ENCODE data around the gene KCNQ1. TPM values are rescaled to one million over a fixed set of nuclear protein-coding genes. Genes with fewer than 3 reads are reported as not detected.

Gene KCNQ1
- total and polyA plus RNA-seq, 2 donors (not counting 1 experiment from before 2014, with no cell fraction given) = 21.5 to 28.8 TPM

DNA sequence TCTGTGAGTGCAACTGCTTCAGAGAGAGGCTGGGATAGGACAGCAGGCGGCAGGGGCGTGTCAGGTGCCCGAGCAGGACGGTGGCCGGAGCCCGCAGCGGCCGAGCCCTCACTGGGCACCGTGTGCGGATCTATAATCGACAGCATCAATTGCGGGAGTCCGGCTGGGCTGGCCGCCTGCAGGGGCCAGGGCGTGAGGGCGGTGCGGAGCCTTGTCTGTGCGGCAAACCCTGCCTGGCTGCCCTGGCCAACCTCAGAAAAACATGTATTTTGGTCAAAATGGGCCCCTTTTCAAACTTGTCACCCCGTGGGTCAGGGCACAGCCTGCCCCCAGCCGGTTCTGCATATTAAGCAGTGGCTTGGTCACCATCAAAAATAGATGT lies 346.3 kb downstream of the KCNQ1 start:
- peaks cover 0 to 4% (median 0%) of the 10 kb centered on the region in 4 experiments for H3K27me3 ChIP-seq (replicated peaks in 1 of 4; ENCODE audit: control extremely low read depth in 1 of 4, control insufficient read depth in 3 of 4, insufficient read depth in 4 of 4, low read length in 3 of 4)
- TF ChIP-seq EZH2 (IDR thresholded peaks at IDR 0.05; ENCODE audit: borderline replicate concordance, insufficient read depth, low read depth, low read length, poor library complexity, severe bottlenecking) = no peak
- no peak for TF ChIP-seq CTCF (IDR thresholded peaks at IDR 0.05)
- peak overlapping the region in 4 of 5 experiments; percentile 42 to 67 (median 57) for H3K4me3 ChIP-seq (ENCODE audit: control extremely low read depth in 1 of 5, extremely low read depth in 1 of 5, insufficient read depth in 1 of 5, low read depth in 2 of 5, low read length in 4 of 5)
- peaks cover 4% of the 10 kb centered on the region for H3K4me1 Mint-ChIP-seq
- H3K9me3 ChIP-seq (ENCODE audit: control extremely low read depth in 1 of 3, control insufficient read depth in 2 of 3, insufficient read depth in 1 of 3, low read length in 2 of 3) = peaks cover 0 to 10% (median 0%) of the 10 kb centered on the region in 3 donors
- H3K9ac ChIP-seq (ENCODE audit: low read length) = peak overlapping the region; percentile 67
- H3K79me2 ChIP-seq (ENCODE audit: control insufficient read depth, insufficient read depth, low read length) = no peaks in the 10 kb centered on the region
- peak overlapping the region; percentile 74 for H2AFZ ChIP-seq (ENCODE audit: insufficient read depth, low read depth, low read length, poor library complexity, severe bottlenecking)
- no peak overlapping the region for H3K27ac ChIP-seq (ENCODE audit: low read length in 2 of 2)
- no peak overlapping the region for H3K27ac Mint-ChIP-seq
- peak overlapping the region; percentile 58 for H3K4me3 Mint-ChIP-seq
- intact Hi-C loops (cut with micrococcal nuclease) = no loop called here
- peaks cover 0 to 3% of the 10 kb centered on the region in 2 experiments for H3K36me3 ChIP-seq (replicated peaks in 1 of 2; ENCODE audit: control extremely low read depth in 1 of 2, control insufficient read depth in 1 of 2, extremely low read depth in 1 of 2, insufficient read depth in 2 of 2, low read length in 1 of 2)
- 87% methylated on average over 20 of the region's 20 CpGs for WGBS (ENCODE audit: insufficient coverage)
- no peak for ATAC-seq (ENCODE audit: low read depth)
- H4K20me1 ChIP-seq (ENCODE audit: control insufficient read depth, insufficient read depth, low read length, poor library complexity, severe bottlenecking) = no peaks in the 10 kb centered on the region
- peaks cover 2% of the 10 kb centered on the region for H3K27me3 Mint-ChIP-seq
- CTCF ChIA-PET = no interaction called here
- no peaks in the 10 kb centered on the region for H3K4me1 ChIP-seq (ENCODE audit: control insufficient read depth in 2 of 2, insufficient read depth in 2 of 2, low read length in 2 of 2)
- DNase-seq = no peak
- H3K9me3 Mint-ChIP-seq (ENCODE audit: insufficient read depth) = no peaks in the 10 kb centered on the region
- POLR2A ChIA-PET = no interaction called here
- peak overlapping the region; percentile 71 for H3K4me2 ChIP-seq (replicated peaks; ENCODE audit: low read depth, low read length, poor library complexity, severe bottlenecking)

DNA sequence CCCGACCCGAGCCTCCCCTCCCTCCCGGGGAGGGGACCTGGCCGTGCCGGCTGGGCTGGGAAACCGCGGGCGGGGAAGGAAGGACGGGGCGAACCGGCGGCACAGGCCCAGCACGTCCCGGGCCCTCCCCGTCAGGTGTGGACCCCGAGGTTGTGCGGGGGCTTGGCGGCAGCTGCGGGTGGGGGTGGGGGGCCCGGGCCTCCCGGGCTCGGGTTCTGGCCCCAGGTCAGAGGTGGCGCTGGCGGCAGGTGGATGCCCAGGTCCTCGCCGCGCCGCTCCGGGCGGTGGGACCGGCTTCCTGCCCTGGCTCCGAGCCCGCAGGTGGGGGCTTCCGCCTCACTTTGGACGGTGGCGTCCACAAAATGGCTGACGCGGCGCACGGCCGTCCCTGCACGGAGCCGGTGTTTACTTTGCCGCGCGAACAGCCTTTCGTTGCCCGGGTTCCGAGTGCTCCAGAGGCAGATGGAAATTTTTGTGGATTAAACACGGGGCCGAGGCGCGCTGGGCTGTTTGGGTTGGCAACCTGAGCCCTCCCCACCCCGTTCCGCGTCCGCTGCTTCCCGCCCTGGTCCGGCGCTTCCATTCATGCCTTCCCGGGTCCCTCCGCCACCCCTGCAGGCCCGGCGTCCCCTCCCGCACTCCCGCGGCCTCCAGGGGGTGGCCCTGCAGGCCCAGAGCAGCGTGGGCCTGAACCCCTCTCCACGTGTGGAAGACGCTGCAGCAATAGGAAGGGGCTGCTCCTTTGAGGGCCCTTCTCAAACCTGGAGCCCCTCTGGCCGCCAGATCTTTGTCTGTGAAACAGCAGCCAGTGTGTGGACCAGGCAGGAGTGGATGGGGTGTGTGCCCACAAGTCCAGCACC lies 346.9 kb downstream of the KCNQ1 start:
- TF ChIP-seq CTCF (IDR thresholded peaks at IDR 0.05) (no peak), EZH2 (IDR thresholded peaks at IDR 0.05; ENCODE audit: borderline replicate concordance, insufficient read depth, low read depth, low read length, poor library complexity, severe bottlenecking) (no peak)
- DNase-seq = peak; percentile 20
- peak overlapping the region; percentile 77 for H3K4me3 Mint-ChIP-seq
- Histone ChIP-seq H3K4me1 (ENCODE audit: control insufficient read depth in 2 of 2, insufficient read depth in 2 of 2, low read length in 2 of 2) (no peaks in the 10 kb centered on the region), H3K4me3 (ENCODE audit: control extremely low read depth in 1 of 5, extremely low read depth in 1 of 5, insufficient read depth in 1 of 5, low read depth in 2 of 5, low read length in 4 of 5) (peak overlapping the region in 4 of 5 experiments; percentile 42 to 67 (median 57)), H3K27ac (ENCODE audit: low read length in 2 of 2) (no peak overlapping the region), H4K20me1 (ENCODE audit: control insufficient read depth, insufficient read depth, low read length, poor library complexity, severe bottlenecking) (no peaks in the 10 kb centered on the region), H3K36me3 (replicated peaks in 1 of 2; ENCODE audit: control extremely low read depth in 1 of 2, control insufficient read depth in 1 of 2, extremely low read depth in 1 of 2, insufficient read depth in 2 of 2, low read length in 1 of 2) (peaks cover 0 to 3% of the 10 kb centered on the region in 2 experiments), H3K4me2 (replicated peaks; ENCODE audit: low read depth, low read length, poor library complexity, severe bottlenecking) (peak overlapping the region; percentile 71), H2AFZ (ENCODE audit: insufficient read depth, low read depth, low read length, poor library complexity, severe bottlenecking) (peak overlapping the region; percentile 74), H3K9me3 (ENCODE audit: control extremely low read depth in 1 of 3, control insufficient read depth in 2 of 3, insufficient read depth in 1 of 3, low read length in 2 of 3) (peaks cover 0 to 10% (median 0%) of the 10 kb centered on the region in 3 donors), H3K79me2 (ENCODE audit: control insufficient read depth, insufficient read depth, low read length) (no peaks in the 10 kb centered on the region), H3K9ac (ENCODE audit: low read length) (peak overlapping the region; percentile 67), H3K27me3 (replicated peaks in 1 of 4; ENCODE audit: control extremely low read depth in 1 of 4, control insufficient read depth in 3 of 4, insufficient read depth in 4 of 4, low read length in 3 of 4) (peaks cover 0 to 4% (median 0%) of the 10 kb centered on the region in 4 experiments)
- H3K9me3 Mint-ChIP-seq (ENCODE audit: insufficient read depth) = no peaks in the 10 kb centered on the region
- POLR2A ChIA-PET = no interaction called here
- 24% methylated on average over 67 of the region's 71 CpGs for WGBS (ENCODE audit: insufficient coverage)
- ATAC-seq (ENCODE audit: low read depth) = peak; percentile 66
- H3K27me3 Mint-ChIP-seq = peaks cover 2% of the 10 kb centered on the region
- intact Hi-C loops (cut with micrococcal nuclease) = no loop called here
- CTCF ChIA-PET = no interaction called here
- H3K4me1 Mint-ChIP-seq = peaks cover 4% of the 10 kb centered on the region
- H3K27ac Mint-ChIP-seq = no peak overlapping the region

Measured in B cell (primary cell).